GM21737 (cell line): ENCODE data around the gene BSG.
A peak's percentile ranks its signal among the peaks of the same experiment; 100 is the strongest.
"Not testable (repeated sequence)": the region's sequence is repeated elsewhere in the genome, so short reads cannot be mapped to it uniquely, and the experiment has no call there.

Source experiments
- ATAC-seq: cut with Tn5 transposase; IDR thresholded peaks from one replicate; pipeline ENCODE4 v1.9.1; 2021; ENCODE audit warnings: mild to moderate bottlenecking, moderate library complexity; ENCODE audit not compliant: unreplicated experiment

The BSG gene

DNA sequence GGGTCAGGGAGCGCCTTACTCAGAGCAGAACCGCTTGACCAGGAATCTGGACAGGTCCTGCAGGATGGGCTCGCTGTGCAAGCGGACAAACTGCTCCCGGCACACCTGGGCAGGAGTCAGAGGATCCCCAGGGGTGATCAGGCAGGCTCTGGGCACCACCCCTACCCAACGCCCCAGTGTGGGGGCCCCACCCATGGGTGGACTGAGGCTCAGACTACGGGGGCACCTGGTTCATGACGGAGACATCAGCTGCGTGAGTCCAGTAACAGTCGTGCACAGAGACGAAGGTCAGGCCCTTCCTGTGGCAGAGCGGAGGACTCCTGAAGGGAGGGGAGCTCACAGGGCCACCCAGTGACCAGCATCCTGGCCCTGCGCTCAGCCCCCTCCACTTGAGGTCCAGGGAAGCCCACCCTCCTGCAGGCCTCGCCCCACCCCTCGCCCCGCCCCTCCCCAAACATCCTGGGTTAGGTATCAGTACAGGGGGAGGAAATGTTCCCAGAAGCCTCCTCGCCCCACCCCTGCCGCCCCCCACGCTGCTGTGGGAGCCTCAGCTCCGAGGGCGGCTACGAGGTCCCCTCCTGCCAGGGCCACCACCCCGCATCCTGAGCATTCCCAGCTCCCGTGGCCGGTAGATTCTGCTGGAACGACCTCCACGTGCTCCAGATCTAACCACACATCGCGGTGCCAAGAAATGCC, 45.3 kb downstream of the BSG start:
- ATAC-seq: no peak

DNA sequence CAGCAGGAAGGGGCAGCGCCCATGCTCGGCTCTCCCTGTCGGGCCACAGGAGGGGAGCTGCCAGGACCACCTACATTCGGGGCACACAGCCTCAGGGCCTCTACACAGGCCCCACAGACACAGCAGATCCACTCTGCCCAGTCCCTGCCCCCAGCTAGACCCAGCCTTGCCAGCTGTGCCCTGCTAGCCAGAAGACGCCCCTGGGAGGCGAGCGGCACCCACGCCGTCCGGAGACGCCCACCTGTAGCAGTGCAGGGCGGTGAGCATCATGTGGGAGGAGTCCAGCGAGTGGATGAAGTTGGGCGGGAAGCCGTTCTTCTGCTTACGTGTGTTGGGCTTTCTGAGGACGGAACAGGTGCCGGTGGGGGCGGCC, 45.8 kb downstream of the BSG start:
- ATAC-seq: no peak

DNA sequence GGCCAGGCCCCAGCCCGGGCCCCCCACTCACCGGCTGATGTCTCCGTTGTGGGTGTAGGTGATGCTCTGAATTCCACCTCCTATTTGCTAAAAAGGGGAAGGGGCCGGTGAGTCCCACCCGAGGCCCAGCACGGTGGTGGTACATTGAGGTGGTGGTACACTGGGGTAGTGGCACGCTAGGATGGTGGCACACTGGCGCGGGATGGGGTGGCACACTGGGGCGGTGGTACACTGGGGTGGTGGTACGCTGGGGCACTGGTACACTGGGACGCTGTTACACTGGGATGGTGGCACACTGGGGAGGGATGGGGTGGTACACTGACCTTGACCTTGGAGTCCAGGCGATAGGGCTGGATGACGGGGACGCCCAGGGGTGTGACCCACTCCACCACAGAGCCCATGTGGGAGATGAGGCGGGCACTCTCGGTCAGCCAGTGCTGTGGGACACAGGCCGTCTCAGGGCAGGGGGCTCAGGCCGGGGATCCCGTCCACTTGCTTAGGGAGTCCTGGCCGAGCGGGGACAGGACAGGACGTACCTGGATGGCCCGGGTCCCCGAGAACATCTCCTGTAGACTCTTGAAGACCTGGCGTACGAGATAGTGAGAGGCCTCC, 46.4 kb downstream of the BSG start:
- no peak for ATAC-seq

DNA sequence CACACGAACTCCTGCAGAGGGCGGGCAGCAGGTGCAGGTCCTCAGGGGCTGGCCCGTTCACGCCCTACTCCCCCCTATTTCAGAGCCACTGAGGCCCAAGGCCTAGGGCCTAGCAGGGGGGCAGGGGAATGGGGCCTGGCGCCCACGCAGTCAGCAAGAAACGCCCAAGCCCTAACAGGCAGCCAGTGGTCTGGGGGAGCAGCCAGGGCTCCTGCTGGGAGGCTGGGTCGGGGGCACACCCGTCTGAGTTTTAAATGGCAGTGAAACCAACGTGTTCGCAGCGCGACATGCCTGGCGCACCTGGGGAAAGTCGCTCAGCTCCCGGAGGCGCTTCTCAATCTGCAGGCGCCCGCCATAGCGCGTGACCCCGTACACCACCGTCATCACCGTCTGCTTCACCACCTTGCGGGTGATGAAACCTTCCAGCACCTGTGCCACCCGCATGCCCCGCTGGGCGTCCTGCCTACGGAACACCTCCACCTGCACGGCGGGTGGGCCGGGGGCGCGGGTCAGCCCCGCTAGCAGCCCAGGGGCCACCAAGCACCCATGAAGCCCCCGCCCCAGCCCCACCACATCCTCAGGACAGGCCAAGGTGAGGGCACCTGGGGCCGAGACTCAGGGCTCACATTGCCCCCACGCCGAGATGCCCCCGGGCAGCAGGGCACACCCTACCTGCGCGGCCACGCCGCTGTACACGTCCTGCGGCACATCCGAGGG, 47.0 kb downstream of the BSG start:
- no peak for ATAC-seq

DNA sequence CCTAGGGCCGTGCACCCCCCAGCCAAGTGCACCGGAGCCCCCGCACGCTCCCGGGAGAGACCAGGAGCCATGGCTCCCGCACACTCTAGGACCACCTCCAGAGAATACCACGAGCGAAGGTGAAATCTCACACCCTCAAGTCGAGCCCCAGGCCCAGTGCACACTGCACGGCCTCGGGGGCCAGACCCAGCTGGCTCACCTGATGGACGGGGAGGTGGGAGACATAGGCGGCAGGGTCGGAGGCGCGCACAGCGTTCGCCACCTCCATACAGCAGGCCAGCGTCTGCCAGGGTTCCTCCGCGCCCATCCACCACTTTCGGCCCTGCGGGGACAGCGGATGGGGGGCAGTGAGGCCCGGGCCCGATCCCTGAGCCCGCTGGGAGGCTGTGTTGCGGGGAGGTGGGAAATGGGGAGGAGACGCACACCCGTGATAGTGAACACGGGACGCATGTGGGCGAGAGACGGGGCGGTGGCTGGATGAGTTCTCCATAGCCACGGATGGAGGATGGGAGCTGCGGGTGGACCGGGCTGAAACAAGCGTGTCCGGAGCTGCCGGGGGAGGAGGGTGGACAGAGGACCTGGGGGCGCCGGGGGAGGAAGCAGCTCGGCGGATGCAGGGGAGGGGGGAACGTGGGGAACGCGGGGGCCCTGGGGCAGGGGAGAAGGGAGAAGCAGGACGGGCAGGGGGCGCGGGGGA, 47.9 kb downstream of the BSG start:
- no peak for ATAC-seq

DNA sequence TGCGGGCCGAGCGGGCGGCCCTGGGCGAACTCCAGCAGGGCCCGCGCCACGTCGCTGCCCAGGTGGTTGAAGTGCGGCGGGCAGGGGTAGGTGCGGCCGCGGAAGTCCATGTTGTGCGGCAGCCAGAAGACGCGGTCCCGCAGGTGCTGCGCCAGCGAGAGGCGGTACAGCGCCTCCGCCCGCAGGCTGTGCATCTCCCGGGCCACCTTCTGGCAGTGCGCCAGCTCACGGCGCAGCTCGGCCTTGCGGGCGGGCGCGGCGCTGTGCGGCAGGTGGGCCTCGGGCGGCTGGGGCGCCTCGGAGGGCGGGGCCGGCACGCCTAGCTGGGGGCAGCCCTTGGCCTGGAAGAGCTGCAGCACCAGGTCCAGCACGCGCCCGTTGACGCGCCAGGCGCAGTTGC, 48.8 kb downstream of the BSG start:
- ATAC-seq: not testable (repeated sequence)

DNA sequence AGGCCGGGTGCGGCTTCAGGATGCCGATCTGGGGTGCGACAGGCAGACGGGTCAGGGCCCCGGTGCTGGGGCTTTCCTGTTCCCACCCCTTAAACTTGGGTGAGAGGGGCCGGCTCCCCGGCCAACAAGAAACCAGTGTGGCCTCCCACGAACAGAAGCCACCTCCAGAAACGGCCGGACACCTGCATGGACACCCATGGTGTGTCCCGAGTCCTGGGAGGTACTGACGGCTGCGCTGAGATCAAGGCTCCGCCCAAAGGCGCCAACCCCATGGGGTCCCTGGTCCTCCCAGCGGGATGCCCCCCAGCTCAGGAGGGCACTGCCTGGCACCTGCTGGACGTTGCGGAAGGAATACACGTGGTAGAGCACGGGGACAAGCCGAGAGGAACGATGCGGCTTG, 49.4 kb downstream of the BSG start:
- no peak for ATAC-seq

DNA sequence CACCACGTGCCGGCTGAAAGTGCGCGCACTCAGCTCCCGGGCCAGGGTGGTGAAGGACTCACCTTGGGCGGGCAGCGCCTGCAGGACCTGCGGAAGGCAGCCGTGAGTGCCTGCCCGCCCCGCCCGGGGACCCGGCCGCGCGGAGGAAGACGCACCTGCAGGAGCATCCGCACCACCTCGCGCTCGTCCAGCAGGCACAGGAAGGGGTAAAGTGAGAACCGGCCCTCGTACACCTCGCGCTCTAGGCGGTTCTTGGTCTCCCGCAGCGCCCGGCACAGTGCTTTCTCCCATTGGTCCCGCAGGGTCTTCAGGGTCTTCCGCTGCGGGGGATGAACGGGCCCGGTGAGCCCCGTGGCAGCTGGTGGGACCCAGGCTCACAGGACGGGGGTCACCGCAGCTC, 50.3 kb downstream of the BSG start:
- no peak for ATAC-seq

DNA sequence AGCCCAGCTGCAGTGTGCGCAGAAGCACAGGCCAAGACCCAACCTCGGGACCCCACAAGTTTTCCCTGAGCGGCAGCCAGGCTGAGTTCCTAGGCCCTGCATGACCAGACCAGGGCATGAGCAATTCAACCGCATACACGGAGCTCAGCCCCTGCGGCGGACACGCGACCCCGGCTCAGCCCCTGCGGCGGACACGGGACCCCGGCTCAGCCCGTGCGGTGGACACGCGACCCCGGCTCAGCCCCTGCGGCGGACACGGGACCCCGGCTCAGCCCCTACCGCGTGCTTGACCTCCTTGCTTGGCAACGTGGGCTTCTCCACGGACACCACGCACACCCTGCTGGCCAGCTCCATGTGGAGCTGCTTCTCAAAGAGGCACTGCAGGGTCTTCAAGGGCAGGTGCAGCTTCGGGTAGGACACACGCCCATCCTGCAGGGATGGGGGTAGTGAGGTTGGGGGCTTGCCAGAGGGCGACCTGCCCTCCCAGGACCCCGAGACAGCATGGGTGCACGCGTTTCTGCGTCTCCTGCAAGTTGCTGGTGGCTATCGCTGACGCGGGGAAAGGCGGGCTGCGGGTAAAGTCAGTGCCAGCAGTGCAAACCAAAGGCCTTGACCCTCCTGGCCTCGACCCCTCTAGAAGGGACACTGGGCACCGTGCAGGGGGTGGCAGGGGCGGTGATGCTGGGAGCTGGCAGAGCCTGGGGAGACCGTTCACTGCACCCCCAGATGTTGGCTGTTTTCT, 51.0 kb downstream of the BSG start:
- ATAC-seq: no peak

DNA sequence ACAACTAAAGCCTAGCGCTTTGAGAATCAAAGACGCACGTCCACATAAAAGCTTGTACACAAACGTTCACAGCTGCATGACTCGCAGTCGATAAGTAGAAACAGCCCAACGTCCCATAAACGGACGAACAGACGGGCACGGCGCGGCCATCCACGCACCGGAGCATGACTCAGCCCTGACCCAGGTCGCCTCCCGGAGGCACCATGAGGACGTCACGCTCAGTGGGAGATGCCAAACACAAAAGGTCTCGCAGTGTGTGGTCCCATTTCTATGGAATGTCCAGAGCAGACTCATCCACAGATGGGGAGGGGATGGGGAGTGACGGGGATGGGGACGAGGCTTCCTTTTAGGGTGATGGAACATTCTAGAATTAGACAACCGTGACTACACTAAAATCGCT, 51.6 kb downstream of the BSG start:
- ATAC-seq: no peak

DNA sequence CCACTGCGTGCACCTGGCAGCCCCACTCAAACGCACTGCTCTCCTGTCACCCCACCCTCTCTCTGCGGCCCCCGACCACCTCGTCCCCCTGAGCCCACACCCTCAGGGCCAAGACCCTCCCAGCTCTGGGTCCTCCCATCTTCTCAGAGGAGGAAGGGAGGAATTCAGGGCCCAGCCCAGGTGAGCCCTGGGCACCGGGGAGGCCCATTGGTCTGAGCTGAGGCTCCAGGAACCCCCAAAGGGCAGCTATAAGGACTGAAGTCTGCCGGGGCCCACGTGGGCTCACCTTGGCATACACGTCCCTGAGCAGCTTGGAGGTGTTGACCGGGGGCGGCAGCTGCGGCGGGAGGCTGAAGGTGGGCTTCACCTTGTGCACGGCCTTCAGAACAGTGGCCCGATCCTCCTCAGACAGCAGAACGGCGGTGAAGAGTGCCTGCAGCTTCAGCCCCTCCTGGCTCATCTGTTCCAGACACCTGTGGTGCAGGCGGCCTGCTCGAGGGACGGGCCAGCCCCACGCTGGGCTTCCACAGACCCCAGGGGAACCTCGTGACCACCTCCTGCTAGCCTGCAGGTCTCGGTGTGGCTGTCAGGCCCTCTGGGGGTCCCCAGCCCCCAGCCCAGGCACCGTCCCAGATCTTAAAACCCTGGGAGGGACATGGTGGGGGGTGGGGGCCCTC, 52.2 kb downstream of the BSG start:
- ATAC-seq: no peak

DNA sequence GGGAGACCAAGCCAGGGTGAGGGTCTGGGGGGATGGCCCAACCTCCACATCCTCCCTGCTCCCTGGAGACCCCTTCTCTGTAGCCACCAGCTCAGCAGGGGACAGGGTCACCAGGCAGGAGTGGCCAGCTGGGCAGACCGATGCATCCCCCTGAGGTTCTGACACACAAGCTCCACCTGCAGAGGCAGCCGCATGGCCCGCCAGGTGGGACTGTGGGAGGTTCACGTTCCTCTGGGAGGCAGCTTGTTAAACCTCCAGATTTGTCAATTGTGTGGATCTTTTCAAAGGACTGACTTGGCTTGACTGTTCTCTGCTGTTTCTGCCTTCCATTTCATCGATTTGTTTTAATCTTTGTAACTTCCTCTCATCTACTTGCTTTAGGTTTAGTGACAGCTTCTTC, 52.9 kb downstream of the BSG start:
- ATAC-seq: no peak

DNA sequence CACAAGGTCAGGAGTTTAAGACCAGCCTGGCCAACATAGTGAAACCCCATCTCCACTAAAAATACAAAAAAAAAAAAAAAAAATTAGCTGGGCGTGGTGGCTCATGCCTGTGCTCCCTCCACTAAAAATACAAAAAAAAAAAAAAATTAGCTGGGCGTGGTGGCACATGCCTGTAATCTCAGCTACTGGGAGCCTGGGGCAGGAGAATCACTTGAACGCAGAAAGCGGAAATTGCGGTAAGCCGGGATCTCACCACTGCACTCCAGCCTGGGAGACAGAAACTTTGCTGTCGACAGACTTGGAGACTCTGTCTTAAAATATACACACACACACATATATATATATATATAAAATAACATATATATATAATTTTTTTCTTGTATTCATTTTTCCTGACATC, 54.2 kb downstream of the BSG start:
- ATAC-seq: not testable (repeated sequence)

DNA sequence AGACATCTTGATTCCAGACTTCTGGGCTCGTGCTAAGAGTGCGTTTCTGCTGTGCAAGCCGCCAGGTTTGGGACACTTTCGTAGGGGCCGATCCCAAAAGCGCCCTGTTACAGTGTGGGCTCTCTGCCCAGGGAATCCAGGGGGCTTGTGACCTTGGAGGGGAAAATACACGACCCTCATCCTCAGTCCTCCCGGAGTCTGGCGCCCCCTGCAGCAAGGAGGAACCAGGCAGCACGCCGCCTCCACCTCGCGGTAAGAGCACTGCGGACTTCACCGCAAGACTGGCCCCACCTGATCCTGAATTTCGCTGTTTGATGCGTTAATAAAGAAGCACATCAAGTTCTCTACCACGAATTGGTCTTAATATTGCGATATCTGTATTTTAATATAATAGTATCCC, 55.8 kb downstream of the BSG start:
- no peak for ATAC-seq

DNA sequence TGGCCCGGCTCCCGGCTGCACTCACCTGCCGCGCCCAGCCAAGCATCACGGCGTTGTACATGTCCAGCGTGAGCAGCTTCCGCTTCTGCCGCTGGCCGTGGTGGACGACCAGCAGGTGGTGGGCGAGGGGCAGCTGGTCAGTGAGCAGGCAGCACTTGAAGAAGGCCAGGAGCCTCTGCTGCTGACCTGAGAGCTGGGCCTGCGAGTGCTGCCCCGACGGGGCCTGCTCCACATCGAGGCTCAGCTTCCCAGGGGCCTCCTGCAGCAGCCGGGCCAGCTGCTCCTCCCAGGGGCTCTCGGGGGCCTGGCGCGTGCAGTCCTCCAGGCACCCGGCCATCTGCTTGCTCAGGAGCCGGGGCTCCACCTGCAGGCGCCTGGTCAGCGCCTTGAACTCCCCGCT, 57.1 kb downstream of the BSG start:
- ATAC-seq: not testable (repeated sequence)

DNA sequence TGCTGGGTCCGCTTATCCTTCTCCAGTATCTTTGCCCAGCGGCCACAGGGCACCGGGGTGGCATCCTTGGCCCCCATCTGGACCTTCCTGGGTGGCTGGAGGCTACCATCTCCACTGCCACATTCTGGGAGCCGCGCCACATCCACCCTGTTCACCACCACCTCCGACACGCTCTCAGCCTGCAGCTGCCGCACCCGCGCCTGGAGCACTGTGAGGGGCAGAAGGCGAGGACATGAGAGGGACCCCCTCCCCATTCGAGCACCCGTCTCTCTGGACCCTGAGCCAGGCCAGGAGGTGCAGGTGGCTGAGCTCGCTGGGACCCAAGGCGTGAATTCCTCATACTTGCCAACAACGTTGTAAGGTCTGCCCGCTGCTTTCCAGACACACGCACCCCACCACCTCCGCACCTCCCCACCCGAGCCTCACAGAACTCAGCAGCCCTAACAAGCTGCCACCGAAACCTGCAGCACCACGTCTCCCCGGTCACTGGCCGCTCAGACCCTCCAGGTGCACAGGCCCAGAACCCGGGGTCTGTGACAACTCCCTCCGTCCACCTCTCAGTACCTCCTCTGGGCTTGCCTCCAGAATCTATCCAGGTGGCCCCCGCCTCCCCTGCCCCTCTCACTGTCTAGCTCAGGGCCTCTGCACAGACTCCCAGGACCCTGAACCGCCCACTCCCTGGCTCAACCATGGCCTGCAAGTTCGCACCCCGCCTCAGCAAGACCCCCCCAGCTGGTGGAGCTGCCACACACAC, 57.7 kb downstream of the BSG start:
- ATAC-seq: no peak

DNA sequence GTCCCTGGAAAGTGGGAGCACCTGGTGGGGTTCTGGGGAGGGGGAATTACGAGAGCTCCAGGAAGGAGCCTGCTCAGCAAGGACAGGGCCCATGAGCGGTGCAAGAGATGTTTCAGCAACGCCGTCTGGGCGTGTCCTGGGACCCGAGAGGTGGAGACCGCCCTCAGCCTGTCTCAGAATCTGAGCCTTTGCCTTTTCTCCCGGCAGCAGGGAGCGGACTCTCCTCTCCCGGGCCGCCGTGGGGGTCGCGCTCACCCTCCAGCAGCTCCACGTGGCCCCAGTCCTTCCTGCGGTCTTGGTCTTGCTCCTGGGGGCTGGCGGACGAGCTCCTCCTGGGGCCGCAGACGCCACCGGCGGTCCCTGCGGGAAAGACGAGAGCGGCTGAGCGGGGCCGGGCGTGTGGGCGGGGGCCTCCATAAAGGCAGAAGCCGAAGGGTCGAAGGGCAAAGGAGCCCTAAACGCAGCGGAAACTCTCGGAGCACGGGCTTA, 60.2 kb downstream of the BSG start:
- peak; percentile 15 for ATAC-seq
